ENCODE measurements around the gene NKAIN2. TPM values are rescaled to one million over a fixed set of nuclear protein-coding genes. Genes with fewer than 3 reads are reported as not detected.

The NKAIN2 gene
- total RNA-seq, 2 donors from 2014 or later = 0.68 TPM; not detected in 1

GRCh38 chr6:124758663-124759062, 955.0 kb downstream of the NKAIN2 start:
- Histone ChIP-seq H3K36me3 (no peaks in the 10 kb centered on the region), H3K9me3 (no peaks in the 10 kb centered on the region), H3K27ac (no peak overlapping the region), H3K4me3 (no peak overlapping the region), H3K27me3 (replicated peaks; ENCODE audit: insufficient read depth) (no peaks in the 10 kb centered on the region), H3K4me1 (replicated peaks) (no peaks in the 10 kb centered on the region)
- no peak for TF ChIP-seq POLR2AphosphoS5 (IDR thresholded peaks at IDR 0.05)
- TF ChIP-seq CTCF (IDR thresholded peaks at IDR 0.05) = no peak
- TF ChIP-seq POLR2A (IDR thresholded peaks at IDR 0.05) = no peak
- DNase-seq (ENCODE audit: low spot score) = no peak
- intact Hi-C loops (cut with DNase I) = no loop called here
- WGBS = 98% methylated on average over 1 of the region's 1 CpG

- intact Hi-C loops (cut with DNase I) = no loop called here
- no peaks in the 10 kb centered on the region for H3K27me3 ChIP-seq (replicated peaks; ENCODE audit: insufficient read depth)
- 61% methylated on average over 1 of the region's 1 CpG for WGBS
Observed at GRCh38 chr6:124765280-124765679, 961.6 kb downstream of the NKAIN2 start.

GRCh38 chr6:124768224-124768623, 964.6 kb downstream of the NKAIN2 start:
- intact Hi-C loops (cut with DNase I) = no loop called here
- no peak overlapping the region for H3K27ac ChIP-seq
- H3K27me3 ChIP-seq (replicated peaks; ENCODE audit: insufficient read depth) = no peaks in the 10 kb centered on the region
- no peak for TF ChIP-seq POLR2AphosphoS5 (IDR thresholded peaks at IDR 0.05)
- no peak for TF ChIP-seq POLR2A (IDR thresholded peaks at IDR 0.05)
- TF ChIP-seq CTCF (IDR thresholded peaks at IDR 0.05) = no peak
- WGBS = 97% methylated on average over 1 of the region's 1 CpG
- no peak overlapping the region for H3K4me3 ChIP-seq
- DNase-seq (ENCODE audit: low spot score) = no peak
- no peaks in the 10 kb centered on the region for H3K9me3 ChIP-seq
- no peaks in the 10 kb centered on the region for H3K36me3 ChIP-seq
- H3K4me1 ChIP-seq (replicated peaks) = no peaks in the 10 kb centered on the region

More at GRCh38 chr6:124765280-124765679, 961.6 kb downstream of the NKAIN2 start:
- no peak for TF ChIP-seq POLR2AphosphoS5 (IDR thresholded peaks at IDR 0.05)
- TF ChIP-seq POLR2A (IDR thresholded peaks at IDR 0.05) = no peak
- no peak for TF ChIP-seq CTCF (IDR thresholded peaks at IDR 0.05)
- Histone ChIP-seq H3K4me1 (replicated peaks) (no peaks in the 10 kb centered on the region), H3K4me3 (no peak overlapping the region), H3K36me3 (no peaks in the 10 kb centered on the region), H3K9me3 (no peaks in the 10 kb centered on the region), H3K27ac (no peak overlapping the region)
- DNase-seq (ENCODE audit: low spot score) = no peak

- TF ChIP-seq POLR2A (IDR thresholded peaks at IDR 0.05) (no peak), CTCF (IDR thresholded peaks at IDR 0.05) (no peak), POLR2AphosphoS5 (IDR thresholded peaks at IDR 0.05) (no peak)
- 73% methylated on average over 1 of the region's 1 CpG for WGBS
- intact Hi-C loops (cut with DNase I) = no loop called here
- no peak overlapping the region for H3K27ac ChIP-seq
- no peak overlapping the region for H3K4me3 ChIP-seq
- H3K9me3 ChIP-seq = no peaks in the 10 kb centered on the region
- no peaks in the 10 kb centered on the region for H3K36me3 ChIP-seq
- DNase-seq (ENCODE audit: low spot score) = no peak
- no peaks in the 10 kb centered on the region for H3K27me3 ChIP-seq (replicated peaks; ENCODE audit: insufficient read depth)
- H3K4me1 ChIP-seq (replicated peaks) = no peaks in the 10 kb centered on the region
Observed at GRCh38 chr6:124769811-124770544, 966.3 kb downstream of the NKAIN2 start.

- DNase-seq (ENCODE audit: low spot score) = no peak
- 91% methylated on average over 3 of the region's 3 CpGs for WGBS
- Histone ChIP-seq H3K27ac (no peak overlapping the region), H3K9me3 (no peaks in the 10 kb centered on the region), H3K27me3 (replicated peaks; ENCODE audit: insufficient read depth) (no peaks in the 10 kb centered on the region), H3K4me1 (replicated peaks) (no peaks in the 10 kb centered on the region), H3K36me3 (no peaks in the 10 kb centered on the region), H3K4me3 (no peak overlapping the region)
- TF ChIP-seq POLR2AphosphoS5 (IDR thresholded peaks at IDR 0.05) (no peak), POLR2A (IDR thresholded peaks at IDR 0.05) (no peak), CTCF (IDR thresholded peaks at IDR 0.05) (no peak)
- intact Hi-C loops (cut with DNase I) = no loop called here
Observed at GRCh38 chr6:124770784-124771183, 967.1 kb downstream of the NKAIN2 start.
